G401 (cell line): ENCODE measurements around the gene ABR. TPM values are rescaled to one million over a fixed set of nuclear protein-coding genes. Genes with fewer than 3 reads are reported as not detected.
"Not testable (repeated sequence)": the region's sequence is repeated elsewhere in the genome, so short reads cannot be mapped to it uniquely, and the experiment has no call there.

ENCODE experiments used
- DNase-seq: peaks from one replicate; pipeline ENCODE4 v3.0.0-alpha.2; 2015; ENCODE audit warnings: low spot score
- in situ Hi-C: cut with HindIII; loops from 2 replicates; pipeline ENCODE4 v1.10.0; 2016; ENCODE audit warnings: low sequenced_read_pairs, mixed read lengths
- total RNA-seq: library from RNA; depleted of rRNA; stranded (reverse); fragments of >200 nt; shearing (Covaris generic); gene quantifications from 2 replicates; pipeline ENCODE4 v1.2.3, GENCODE V29; 2014

The ABR gene
- total RNA-seq, 1 experiment from 2014 or later = 128 TPM

DNA sequence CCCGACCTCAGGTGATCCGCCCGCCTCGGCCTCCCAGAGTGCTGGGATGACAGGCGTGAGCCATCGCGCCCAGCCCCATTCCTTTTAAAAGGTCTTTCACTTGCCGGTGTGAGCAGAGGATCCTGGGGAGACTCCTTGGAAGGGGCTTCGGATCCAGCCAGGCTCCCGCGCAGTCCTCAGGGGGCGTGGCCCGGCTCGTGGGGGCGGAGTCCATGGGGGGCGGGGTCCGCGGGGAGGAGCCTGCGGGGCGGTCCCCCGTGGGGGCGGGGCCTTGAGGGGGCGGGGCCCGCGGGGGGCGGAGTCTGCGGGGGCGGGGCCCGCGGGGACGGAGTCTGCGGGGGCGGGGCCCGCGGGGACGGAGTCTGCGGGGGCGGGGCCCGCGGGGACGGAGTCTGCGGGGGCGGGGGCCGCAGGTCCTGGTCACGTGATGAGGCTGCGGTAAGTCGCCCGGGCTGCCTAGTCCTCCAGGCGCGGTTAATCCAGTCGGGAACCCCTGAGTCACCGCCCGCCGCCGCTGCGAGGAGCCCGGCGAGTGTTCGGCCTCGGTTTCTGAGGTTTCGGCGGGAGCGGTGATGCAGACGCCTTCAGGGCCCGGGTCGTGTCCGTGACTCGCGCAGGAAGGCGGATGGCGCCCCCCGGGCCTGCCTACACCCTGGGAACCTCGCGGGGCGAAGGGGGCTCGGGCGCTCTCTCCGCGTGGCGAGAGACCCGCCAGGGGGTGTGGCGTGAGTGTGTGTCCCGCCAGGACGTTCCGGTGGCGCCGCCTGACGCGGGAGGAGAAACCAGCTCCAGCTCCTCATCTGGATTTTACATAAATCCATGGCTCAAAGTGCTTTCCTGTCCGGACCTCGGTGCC, 23.6 kb upstream of the ABR start:
- no peak for DNase-seq
- in situ Hi-C loops = no loop called here

DNA sequence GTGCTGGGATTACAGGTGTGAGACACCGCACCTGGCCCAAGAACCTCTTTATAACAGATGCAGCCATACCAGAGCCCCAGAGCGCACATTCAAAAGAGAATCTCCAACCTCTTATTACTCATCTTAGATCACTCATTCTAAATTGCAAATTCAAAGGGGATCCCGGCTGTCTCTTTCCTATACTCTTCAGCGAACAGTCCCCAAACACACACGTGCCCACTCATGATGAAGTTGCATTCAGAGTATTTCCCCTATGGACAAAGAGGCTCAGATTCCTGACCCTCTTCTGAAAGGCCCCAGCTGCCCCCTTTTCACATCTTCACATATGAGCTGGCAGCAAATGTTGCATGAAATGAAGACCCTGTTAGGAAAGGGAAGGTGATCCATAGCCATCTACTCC, 22.5 kb upstream of the ABR start:
- in situ Hi-C loops = no loop called here
- no peak for DNase-seq

DNA sequence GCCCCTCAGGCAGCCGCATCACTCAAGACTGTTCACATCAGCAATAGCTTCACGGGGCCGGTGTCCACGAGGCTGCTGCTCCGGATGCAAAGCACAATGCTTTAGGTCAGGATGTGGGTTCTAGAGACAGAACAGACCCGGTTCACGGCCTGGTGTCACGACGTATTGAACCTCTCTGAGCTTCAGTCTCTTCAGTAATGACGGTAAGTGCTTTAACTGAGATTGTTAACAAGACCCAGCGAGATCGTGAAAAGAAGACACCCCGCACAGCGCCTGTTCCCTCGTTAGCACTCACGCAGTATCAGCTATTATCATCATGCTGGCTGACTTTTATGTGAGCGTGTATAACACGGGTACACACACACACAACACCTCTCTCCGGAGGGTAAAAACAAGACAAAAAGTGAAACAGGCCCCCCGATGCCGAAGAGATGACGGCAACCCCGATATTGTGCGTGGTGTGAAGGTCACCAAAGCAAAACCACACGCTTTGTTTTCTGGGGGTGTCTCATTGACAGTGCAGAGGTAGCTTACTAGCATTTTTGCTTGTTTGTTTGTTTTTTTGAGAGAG, 21.4 kb upstream of the ABR start:
- in situ Hi-C loops = no loop called here

DNA sequence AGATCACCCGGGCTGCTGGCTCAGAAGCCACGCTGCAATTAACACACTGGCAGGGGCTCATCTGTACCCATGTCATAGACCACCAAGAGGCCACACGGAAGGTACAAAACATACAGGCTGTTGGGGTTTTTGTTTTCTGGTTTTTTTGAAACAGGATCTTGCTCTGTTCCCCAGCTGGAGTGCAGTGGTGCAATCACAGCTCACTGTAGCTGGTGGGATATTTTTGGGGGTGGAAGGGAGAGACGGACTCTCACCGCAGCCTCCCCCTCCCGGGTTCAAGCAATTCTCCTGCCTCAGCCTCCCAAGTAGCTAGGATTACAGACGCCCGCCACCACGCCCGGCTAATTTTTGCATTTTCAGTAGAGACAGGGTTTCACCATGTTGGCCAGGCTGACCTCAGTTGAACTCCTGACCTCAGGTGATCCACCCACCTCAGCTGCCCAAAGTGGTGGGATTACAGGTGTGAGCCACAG, 19.5 kb upstream of the ABR start:
- in situ Hi-C loops, DNase-seq: not testable (repeated sequence)

More for the DNA sequence above, 21.4 kb upstream of the ABR start:
- DNase-seq = no peak

DNA sequence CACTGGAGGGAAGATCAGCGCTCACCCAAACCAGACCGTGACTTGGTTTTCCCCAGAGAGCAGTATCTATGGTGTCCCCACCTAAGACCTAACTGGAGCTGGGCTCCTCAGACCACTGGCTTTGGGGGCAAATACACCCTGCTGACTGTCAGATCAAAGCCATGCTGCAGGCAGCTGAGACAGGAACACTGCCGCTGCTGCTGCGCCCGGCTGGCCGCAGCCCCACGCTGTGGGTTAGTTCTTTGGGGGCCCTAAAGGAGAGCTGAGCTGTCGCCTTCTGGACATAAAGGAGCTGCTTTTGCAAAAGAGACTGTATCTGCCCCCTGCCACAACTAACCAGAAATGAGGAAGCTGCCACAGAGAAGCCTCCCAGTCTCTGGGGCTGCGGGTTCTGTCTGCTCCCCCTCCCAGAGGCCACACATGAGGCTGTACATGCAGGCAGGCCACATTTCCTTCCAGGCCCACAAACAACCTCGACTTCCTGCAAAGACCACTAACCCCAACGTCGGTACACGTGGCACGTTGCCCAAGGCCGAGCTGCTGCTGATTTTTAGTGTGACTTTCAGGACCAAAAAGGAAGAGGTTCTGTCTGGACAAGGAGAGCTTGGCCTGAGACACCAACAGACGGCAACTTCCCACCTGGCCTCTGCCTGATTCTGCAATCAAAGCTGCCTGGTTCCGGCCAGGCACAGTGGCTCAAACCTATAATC, 18.2 kb upstream of the ABR start:
- DNase-seq = peak; percentile 33
- in situ Hi-C loops = no loop called here

DNA sequence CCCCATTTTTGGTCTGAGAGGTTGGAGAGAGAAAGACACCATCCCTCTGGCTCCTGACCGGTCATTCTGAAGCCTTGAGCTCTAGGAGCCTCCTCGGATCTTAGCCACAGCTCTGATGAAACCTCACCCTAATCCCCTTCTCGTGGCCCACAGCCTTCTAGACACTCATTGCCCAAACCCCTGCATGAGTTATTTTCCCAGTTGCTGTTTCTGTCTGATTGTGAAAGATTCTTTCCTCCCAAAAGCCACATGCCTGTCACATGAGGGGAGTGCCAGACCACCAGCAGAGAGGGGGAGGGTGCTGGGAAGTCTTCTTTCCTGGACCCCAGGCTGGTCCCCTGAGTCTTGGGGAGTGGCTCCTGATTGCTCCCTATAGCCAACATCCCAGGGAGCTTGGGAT, 17.6 kb upstream of the ABR start:
- peak; percentile 64 for DNase-seq
- in situ Hi-C loops = no loop called here

DNA sequence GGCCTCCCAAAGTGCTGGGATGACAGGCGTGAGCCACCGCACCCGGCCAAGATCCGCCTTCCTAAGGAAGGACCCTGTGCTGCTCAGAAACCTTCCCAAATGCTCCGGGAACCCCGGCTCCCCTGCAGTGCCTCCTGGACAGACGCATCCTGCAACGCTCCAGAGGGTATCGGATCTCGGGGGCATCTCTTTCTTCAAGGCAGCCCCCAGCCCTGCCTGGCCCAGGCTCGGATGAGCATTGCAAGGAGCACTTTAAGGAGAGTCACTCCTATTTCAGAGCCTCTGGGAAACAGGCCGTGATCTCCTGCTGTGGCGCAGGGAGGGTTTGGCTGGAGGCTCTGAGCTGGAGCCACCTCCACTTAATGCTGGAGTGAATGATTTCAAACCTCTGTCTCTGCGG, 17.2 kb upstream of the ABR start:
- no peak for DNase-seq
- in situ Hi-C loops = no loop called here

DNA sequence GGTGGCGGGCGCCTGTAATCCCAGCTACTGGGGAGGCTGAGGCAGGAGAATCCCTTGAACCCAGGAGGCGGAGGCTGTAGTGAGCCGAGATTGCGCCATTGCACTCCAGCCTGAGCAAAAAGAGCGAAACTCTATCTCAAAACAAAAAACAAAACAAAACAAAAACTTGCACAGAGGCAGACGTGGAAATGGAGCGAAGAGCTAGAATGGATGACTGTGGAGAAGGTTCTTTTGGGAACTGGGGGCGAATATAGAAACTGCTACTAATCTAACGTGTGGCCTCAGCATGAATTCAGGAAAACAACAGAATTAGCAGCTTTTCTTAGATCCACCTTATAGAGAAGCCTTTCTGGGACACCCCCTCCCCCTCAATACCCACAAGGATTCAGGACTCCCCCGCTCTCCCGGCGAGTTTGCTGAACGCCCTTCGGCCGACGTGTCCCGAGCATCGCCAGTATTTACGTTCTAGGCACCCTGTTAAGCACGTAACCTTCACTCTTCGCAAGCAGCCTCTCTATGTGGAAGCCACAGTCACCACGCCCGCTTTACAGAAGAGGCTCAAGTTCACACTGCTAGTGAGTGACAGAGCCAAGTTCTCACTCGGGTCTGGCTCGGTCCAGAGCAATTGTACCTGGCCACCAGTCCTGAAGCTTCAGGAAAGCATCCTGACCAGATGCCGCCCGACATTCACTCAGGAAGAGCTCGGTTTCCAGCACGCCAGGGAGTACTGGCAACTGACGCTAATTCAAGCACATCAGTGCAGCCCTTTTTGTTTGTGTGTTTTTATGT, 13.3 kb upstream of the ABR start:
- peak; percentile 52 for DNase-seq
- in situ Hi-C loops = no loop called here

DNA sequence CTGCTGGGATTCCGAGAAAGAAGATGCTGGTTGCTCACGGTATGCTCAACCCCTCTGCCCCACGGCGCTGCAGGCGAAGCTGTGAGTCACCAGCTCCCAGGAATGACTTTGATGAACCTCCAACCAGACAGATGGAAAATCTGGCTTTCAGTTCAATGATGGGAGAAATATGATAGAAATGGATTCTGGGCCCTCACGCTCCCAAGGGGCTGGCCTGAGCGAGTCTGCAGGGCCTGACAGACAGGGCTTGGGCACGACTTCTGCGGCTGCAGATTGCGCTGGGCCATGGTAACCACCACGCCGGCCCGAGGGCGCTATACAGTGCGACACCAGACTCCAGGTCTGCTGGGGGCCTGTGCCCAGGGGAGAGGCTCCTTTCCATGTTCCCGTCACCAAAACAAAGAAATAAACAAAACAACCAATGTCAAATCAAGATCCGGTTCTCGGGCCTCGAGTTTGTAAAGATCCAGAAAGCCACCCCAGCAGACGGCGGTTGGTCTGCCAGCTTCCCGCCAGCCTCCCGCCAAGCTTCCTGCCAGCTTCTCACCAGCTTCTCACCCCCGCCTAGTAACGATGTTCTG, 11.1 kb upstream of the ABR start:
- in situ Hi-C loops = no loop called here
- no peak for DNase-seq

DNA sequence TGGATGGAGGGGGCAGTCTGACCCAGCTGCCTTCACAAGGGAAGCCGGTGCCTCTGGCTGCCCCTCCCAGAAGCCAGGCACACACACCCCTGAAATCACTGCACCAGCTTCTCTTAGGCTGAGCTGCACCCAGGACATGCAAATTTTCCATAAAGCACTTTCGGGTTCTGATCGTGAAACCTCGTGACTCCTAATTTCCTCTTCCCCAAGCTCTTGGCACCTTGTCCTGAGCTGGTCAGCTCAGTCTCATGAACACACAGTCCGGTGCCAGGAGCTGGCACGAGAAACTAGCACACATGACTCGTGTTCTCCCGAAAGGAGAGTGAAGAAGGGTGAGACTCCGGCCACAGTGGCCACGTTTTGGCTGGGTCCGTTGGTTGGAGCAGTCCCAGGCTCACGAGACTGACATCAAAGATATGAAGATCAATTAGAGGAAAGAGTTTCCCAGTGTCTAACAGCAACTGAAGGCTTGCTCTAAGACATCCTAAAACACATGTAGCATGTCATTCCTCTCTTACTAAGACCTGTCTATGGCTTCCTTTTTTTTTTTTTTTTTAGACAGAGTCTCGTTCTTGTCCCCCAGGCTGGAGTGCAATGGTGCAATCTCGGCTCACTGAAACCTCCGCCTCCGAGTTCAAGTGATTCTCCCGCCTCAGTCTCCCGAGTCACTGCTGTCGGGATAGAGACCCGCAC, 9.2 kb upstream of the ABR start:
- DNase-seq = peak; percentile 67
- in situ Hi-C loops = no loop called here

DNA sequence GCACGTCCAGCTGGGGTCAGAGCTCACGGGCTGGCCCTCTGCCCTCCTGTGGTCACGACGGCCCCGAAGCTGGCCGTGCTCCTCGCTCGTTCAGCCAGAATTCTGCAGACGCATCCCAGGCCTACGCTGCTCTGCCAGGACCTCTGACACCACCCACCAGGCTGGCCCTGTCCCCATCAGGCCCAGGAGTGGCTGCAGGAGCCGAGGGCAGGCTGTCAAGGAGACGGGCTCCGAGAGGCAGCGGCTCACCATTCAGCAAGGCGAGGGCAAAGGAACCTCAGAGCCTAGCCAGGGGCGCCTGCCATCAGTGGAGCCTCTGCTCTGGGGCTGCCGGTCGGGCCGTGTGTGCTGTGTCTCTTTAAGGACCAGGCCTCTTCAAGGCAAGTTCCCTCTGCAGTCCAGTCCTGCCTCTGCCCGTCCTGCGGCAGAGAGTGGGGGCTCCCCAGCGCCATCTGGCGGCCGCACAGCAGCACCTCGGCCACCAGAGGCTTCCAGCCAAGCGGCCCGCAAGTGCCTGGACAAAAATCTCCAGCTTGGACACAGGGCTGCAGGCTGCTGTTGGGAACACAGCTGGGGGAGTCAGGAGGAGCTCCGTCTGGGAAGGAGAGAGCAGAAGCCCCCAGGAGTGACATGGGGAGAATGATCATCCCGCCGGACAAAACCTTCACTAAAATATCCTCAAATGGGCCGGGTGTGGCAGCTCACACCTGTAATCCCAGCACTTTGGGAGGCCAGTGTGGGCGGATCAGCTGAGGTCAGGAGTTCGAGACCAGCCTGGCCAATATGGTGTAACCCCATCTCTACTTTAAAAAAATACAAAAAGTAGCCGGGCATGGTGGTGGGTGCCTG, 7.4 kb upstream of the ABR start:
- in situ Hi-C loops = no loop called here
- DNase-seq = peak; percentile 83

DNA sequence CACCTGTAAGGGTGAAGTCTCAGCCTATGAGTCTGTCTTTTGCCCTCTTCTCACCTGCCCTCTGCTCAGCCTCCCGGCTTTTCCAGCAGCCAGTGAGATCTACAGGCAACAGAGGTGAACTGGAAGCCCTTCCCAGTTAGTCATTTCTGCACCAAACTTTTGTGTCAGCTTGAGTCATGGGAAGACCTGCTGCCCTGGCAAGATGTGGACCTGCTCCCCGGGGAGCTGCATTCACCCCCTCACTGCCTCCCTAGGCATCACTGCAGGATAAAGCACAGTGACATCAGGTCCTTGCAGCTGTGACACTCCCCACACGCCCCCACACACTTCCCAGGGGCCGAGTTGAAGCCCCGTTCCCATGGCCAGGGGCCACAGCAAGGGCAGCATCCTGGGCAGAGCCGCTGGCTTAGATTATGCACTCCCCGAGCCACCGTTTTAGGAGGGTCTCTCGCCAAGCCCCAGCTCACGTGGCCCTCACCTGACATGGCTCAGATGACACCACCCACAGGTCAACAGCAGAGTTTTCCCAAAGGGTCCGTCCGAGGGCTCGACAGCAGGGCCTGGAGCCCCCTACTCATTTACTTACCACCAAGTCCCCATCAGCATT, 6.5 kb upstream of the ABR start:
- no peak for DNase-seq
- in situ Hi-C loops = no loop called here

DNA sequence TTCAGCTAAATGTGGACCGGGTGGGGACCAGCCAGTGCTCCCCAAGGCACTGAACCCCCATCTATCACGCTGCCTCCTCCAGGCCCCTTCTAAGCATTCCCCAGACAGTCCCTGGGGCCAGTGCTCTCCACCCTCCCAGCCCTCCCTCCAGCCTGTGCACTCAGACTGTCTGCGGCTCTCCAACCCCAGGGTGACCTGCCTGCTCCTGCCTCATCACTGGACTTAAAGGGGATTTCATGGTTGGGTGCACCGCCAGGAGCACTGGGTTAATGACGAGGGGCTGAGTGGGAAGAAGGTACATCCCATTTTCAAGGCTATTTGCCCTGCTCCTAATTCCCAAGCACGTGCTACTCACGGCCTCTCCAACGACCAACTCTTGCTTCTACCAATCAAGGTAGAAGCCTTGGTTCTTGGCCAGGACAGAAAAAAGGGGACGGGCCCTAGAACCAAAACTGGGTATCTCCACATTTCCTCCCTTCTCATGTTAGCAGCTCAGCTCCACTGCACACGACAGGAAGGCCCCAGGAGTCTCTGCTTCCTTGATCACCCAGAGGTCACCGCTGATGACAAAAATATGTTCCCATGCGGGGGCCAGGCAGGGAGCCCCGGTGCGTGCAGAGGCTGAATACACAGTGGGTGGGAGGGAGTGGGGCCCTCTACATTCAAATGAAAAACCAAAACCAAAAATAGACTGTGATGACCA, 3.5 kb upstream of the ABR start:
- in situ Hi-C loops = no loop called here
- peak; percentile 60 for DNase-seq

DNA sequence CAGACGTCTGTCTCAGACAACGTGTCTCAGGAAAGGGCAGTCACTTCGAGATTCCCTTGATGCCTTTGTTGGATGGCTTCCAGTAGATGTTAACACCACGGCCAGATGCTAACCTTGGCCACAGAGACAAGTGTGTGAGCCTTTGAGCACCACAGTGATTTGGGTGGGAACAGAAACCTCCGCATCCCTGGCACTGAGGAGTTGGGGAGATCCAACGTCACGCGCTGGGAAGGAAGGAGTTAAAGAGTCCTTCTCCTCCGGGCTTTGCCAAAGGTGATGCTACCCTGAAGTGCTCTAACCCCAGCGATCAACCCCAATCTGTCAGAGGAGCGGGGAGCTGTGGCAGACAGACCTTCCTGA, 3.0 kb upstream of the ABR start:
- no peak for DNase-seq
- in situ Hi-C loops = no loop called here

DNA sequence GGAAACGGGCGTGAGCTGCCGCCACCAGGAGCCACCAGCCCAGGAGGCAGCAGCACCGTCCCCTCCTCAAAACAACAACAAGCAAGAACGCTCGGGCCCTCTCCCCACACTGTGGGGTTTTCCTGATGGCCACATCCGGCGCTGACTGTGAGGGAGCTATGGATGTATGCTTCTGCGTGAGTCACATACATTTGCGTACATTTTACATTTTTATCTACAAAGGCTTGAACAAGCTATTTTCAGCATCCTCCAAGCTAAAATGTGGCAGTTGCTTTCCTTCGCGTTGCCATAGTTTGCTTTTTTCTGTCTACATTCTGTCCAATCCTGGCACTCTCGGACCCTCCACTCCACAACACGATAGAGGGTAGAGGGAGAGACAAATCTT, 2.0 kb upstream of the ABR start:
- no peak for DNase-seq
- in situ Hi-C loops = no loop called here

DNA sequence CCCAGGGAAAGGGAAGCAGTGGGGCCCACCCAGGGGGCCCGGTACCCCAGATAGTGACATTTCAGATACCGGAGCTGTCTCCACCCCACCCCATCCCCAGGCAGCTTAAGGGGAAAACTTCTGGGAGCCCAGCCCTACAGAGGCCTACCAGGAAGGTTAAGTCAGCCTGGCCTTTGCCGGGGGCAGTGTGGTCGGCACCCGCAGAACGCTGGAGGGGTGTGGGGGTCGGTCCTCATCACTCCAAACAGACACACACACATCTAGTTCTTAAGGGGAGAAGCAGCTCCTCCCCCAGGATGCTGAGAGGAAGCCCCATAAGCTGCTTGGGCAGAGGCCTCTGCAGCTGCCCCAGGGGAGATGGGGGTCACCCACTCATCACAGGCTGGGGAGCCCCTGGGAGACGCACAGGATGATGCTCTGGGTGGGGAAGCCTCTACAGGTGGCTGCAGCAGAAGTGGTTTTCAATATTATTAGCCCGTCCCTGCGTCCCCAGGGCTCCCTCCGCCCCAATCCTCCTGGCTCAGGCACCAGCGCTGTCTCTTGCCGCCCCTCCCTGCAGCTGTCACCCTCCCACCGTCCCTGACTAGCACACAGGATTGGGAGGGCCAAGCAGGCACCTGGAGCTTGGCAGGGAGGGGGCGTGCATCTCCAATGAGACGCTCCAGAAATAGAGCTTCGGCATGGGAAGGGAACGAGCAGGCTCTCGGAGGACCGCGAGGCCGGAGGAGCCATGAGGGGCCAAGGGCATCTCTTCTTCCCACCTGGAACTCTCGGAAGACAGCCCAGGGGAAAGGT, 1.4 kb upstream of the ABR start:
- in situ Hi-C loops = no loop called here

More for the DNA sequence above, 1.4 kb upstream of the ABR start:
- DNase-seq = no peak
